ENCODE measurements around the gene ZMYM4.
"Not testable (repeated sequence)": the region's sequence is repeated elsewhere in the genome, so short reads cannot be mapped to it uniquely, and the experiment has no call there.

ZMYM4 gene

GRCh38 chr1:35460796-35461195 lies 192.3 kb downstream of the ZMYM4 start:
- DNase-seq, result no peak

- no peak for DNase-seq
Observed at GRCh38 chr1:35461966-35462651, 193.6 kb downstream of the ZMYM4 start.

GRCh38 chr1:35463232-35463631 lies 194.7 kb downstream of the ZMYM4 start:
- DNase-seq, result no peak

- not testable (repeated sequence) for DNase-seq
Observed at GRCh38 chr1:35463749-35464148, 195.2 kb downstream of the ZMYM4 start.

GRCh38 chr1:35466120-35466519 lies 197.6 kb downstream of the ZMYM4 start:
- no peak for DNase-seq

- peak; percentile 77 for DNase-seq
Observed at GRCh38 chr1:35470977-35471613, 202.6 kb downstream of the ZMYM4 start.
